HUES48 (cell line): ENCODE measurements around the gene CEP72.

Source experiments
- H3K27ac ChIP-seq: one replicate; pipeline ENCODE4 v1.7.0; 2013; ENCODE audit warnings: low read depth, low read length, inconsistent platforms
- H3K27me3 ChIP-seq: 2 replicates; pipeline ENCODE4 v1.6.1; 2013; ENCODE audit warnings: mild to moderate bottlenecking, low read length; ENCODE audit not compliant: control insufficient read depth, insufficient read depth
- H3K36me3 ChIP-seq: 2 replicates; pipeline ENCODE4 v1.6.1; 2013; ENCODE audit warnings: low read length; ENCODE audit not compliant: control insufficient read depth, insufficient read depth
- H3K4me1 ChIP-seq: 2 replicates; pipeline ENCODE4 v1.6.1; 2013; ENCODE audit warnings: mild to moderate bottlenecking, low read length; ENCODE audit not compliant: control insufficient read depth, insufficient read depth
- H3K4me3 ChIP-seq: 2 replicates; pipeline ENCODE4 v1.5.1; 2013; ENCODE audit warnings: mild to moderate bottlenecking, low read depth, low read length
- H3K9ac ChIP-seq: 2 replicates; pipeline ENCODE4 v1.6.1; 2013; ENCODE audit warnings: mild to moderate bottlenecking, low read depth, low read length, moderate library complexity
- H3K9me3 ChIP-seq: 2 replicates; pipeline ENCODE4 v1.6.1; 2013; ENCODE audit warnings: low read length; ENCODE audit not compliant: control insufficient read depth, insufficient read depth

Gene CEP72

DNA sequence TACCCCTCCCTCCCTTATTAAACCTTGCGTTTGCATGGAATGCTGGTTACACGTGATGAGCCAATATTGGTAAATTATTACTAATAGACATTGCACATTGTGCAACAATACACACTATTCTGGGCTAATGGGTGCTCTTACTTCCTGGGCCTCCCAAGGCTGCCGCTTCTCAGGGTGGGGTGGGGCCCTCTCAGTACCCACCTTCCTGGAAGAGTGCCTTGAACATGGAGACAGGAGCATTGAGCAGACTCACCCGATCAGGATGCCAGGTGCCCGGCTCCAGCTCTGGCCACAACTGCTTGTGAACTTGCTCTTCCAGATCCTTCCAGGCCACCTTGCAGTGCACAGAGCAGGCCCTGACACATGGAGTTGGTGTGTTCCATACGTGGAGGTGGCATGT, 24.7 kb upstream of the CEP72 start:
- no peaks in the 10 kb centered on the region for H3K36me3 ChIP-seq
- H3K27ac ChIP-seq: no peak overlapping the region
- peaks cover 5% of the 10 kb centered on the region; the same call in 1 of the 2 replicates for H3K27me3 ChIP-seq
- H3K4me1 ChIP-seq: peaks cover 11% of the 10 kb centered on the region
- H3K4me3 ChIP-seq: no peak overlapping the region
- no peaks in the 10 kb centered on the region for H3K9me3 ChIP-seq
- no peak overlapping the region for H3K9ac ChIP-seq

DNA sequence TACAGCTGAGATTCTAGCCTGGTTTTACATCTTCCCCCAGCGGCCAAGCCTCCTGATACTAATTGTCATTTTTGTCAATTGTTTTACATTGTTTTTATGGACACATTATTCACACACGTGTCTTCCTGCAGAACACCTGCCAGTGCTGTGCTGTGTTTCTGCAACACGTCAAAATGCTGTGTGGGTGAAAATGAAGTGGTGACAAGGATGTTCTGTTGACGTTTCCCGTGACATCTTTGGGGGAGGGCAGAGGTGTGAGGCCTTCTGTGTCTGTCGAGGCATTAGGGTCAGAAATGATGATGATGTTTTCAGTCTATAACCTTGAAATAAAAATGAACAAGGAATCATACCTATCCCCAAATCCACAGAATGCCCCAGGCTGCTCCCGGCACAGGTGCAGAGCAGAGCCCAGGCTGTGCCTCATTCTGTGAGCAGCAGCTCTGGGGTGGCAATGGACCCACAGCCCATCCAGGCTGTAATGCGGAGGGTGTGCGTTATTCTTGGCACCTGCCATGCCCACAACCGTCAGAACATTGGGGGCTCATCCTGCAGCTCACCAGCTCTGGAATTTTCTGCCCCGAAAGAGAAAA, 23.6 kb upstream of the CEP72 start:
- Histone ChIP-seq H3K36me3 (no peaks in the 10 kb centered on the region), H3K4me3 (no peak overlapping the region), H3K9ac (no peak overlapping the region), H3K27me3 (peaks cover 1% of the 10 kb centered on the region; the same call in 1 of the 2 replicates), H3K9me3 (no peaks in the 10 kb centered on the region), H3K4me1 (peaks cover 11% of the 10 kb centered on the region), H3K27ac (no peak overlapping the region)

DNA sequence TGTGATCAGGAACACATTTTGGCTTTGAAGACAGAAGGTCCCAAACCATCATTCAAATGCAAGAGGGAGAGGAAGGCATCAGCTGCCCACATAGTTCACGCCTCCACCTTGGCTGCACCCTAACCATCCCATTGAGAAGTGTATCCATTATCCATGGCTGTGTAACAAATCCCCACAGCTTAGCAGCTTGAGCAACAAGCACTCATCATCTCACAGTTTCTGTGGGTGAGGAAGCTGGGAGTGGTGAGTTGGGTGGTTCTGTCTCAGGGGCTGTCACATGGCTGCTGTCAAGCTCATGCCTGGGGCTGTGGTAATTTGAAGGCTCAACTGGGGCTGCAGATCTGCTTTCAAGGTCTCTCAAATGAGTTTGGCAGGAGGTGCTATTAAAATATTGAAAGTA, 23.0 kb upstream of the CEP72 start:
- no peaks in the 10 kb centered on the region for H3K27me3 ChIP-seq
- no peak overlapping the region for H3K27ac ChIP-seq
- no peak overlapping the region for H3K4me3 ChIP-seq
- peaks cover 11% of the 10 kb centered on the region for H3K4me1 ChIP-seq
- no peaks in the 10 kb centered on the region for H3K36me3 ChIP-seq
- H3K9ac ChIP-seq: no peak overlapping the region
- no peaks in the 10 kb centered on the region for H3K9me3 ChIP-seq

DNA sequence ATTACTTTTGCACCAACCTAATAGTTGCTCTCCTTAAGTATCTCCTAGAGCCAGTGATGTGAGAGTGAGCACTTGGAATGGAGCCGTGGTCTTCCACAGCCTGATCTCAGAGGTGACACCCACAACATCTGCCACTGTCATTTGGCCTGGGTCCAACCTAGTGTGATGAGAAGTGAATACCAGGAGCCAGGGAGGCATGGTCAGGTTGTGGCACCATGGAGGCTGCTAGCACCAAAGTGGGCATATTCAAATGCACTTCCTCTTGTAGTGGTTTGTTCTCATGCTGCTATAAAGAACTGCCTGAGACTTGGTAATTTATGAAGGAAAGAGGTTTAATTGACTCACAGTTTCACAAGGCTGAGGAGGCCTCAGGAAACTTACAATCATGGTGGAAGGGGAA, 22.6 kb upstream of the CEP72 start:
- Histone ChIP-seq H3K36me3 (no peaks in the 10 kb centered on the region), H3K4me1 (peaks cover 11% of the 10 kb centered on the region), H3K27me3 (peaks cover 2% of the 10 kb centered on the region; the same call in 1 of the 2 replicates), H3K9me3 (no peaks in the 10 kb centered on the region), H3K9ac (no peak overlapping the region), H3K27ac (no peak overlapping the region), H3K4me3 (no peak overlapping the region)

DNA sequence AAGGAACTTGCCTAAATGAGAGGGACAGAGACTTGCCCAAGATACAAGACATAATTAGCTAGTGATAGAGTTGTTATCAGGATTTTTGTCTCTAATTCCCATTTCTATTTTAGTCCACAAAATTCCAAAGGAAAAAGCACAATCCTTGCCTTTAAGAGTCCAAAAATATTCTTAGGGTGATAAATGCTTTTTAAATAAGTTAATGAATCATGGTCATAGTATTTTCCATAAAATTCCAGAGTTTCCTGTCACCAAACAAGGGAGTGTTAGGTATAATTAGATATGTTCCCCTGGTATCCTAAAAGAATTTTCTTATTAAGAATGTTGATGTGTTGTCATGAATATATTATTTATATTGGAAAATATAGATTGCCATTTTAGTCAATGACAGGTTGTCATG, 21.8 kb upstream of the CEP72 start:
- H3K4me3 ChIP-seq: no peak overlapping the region
- H3K4me1 ChIP-seq: peaks cover 11% of the 10 kb centered on the region
- H3K36me3 ChIP-seq: no peaks in the 10 kb centered on the region
- no peak overlapping the region for H3K27ac ChIP-seq
- H3K9me3 ChIP-seq: no peaks in the 10 kb centered on the region
- H3K27me3 ChIP-seq: peaks cover 9% of the 10 kb centered on the region; the same call in 1 of the 2 replicates
- no peak overlapping the region for H3K9ac ChIP-seq

DNA sequence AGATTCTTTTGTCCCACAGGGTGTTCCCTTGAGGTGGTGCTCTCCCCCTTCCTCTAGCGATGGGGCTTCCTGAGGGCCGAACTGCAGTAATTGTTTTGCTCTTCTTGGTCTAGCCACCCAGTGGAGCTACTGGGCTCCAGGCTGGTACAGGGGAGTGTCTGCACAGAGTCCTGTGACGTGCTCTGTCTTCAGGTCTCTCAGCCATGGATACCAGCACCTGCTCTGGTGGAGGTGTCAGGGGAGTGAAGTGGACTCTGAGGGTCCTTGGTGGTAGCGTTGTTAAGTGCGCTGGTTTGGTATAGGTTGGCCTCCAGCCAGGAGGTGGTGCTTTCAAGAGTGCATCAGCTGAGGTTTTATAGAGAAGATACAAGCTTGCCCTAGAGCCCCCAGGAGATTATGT, 20.4 kb upstream of the CEP72 start:
- Histone ChIP-seq H3K27me3 (peaks cover 10% of the 10 kb centered on the region; the same call in 1 of the 2 replicates), H3K9ac (no peak overlapping the region), H3K9me3 (no peaks in the 10 kb centered on the region), H3K36me3 (no peaks in the 10 kb centered on the region), H3K4me1 (peaks cover under 1% of the 10 kb centered on the region; the same call in 1 of the 2 replicates), H3K27ac (no peak overlapping the region), H3K4me3 (no peak overlapping the region)

DNA sequence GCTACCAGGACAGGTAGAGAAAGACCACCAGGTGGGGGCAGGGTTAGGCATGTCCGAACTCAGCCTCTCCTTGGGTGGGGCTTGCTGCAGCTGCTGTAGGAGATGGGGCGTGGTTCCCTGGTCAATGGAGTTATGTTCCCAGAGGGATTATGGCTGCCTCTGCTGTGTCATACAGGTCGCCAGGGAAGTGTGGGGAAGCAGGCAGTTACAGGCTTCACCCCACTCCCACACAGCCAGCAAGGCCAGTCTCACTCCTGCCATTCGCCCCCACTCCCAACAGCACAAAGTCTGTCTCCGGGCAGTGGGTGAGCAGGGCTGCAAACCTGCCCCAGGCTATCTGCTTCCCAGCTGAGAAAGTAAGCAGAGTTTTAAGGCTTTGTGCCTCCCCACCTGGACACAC, 20.0 kb upstream of the CEP72 start:
- Histone ChIP-seq H3K27ac (no peak overlapping the region), H3K4me1 (no peaks in the 10 kb centered on the region), H3K9ac (no peak overlapping the region), H3K27me3 (peaks cover 10% of the 10 kb centered on the region; the same call in 1 of the 2 replicates), H3K9me3 (no peaks in the 10 kb centered on the region), H3K4me3 (no peak overlapping the region), H3K36me3 (no peaks in the 10 kb centered on the region)

DNA sequence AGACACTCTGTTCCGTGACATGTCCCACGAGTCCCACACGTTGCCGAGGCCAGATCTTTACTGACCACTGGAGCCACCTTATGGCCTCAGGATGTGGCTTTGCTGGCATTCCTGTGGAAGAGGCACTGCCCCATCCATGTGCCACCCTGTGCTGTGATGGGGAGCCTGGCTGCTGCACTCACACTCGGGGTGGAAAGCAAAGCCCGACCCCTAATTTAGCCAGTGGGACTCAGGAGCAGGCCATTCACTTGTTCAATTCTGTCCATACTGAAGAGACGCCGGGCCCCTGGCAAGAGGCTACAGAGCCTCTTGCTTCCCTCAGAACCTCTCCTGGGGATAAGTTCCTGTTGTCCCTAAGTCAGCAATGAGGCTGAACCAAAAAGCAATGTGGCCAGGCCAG, 18.6 kb upstream of the CEP72 start:
- Histone ChIP-seq H3K27ac (no peak overlapping the region), H3K27me3 (peaks cover 15% of the 10 kb centered on the region), H3K9me3 (no peaks in the 10 kb centered on the region), H3K36me3 (no peaks in the 10 kb centered on the region), H3K4me1 (no peaks in the 10 kb centered on the region), H3K4me3 (no peak overlapping the region), H3K9ac (no peak overlapping the region)

DNA sequence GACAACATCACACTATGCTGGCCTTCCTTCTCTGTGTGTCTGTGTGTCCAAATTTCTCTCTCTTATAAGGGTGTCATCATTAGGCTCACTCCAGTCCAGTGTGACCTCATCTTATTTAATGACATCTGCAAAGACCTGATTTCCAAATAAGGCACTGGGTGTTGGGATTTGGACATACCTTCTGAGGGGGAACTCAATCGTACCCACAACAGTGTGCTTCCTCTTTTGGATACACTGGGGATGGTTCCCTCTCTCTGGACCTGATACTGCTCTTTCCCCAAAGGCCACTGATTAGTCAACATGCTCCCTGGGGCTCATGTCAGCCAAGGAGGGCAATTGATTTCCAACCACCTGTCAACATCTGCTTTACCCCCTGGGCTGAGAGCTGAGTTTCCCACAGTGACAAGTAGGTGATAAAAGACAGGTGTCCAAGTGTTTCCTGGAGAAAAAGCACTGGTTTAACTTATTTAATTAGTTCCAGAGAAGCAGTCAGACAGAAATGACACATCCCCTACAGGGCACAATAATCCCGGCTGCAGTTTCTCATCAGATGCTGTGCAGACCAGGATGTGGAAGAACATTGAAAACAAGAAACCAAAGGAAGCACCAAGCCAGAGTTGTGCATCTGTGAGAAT, 17.8 kb upstream of the CEP72 start:
- Histone ChIP-seq H3K9ac (no peak overlapping the region), H3K9me3 (no peaks in the 10 kb centered on the region), H3K27me3 (peaks cover 15% of the 10 kb centered on the region), H3K36me3 (no peaks in the 10 kb centered on the region), H3K27ac (no peak overlapping the region), H3K4me1 (no peaks in the 10 kb centered on the region), H3K4me3 (no peak overlapping the region)

DNA sequence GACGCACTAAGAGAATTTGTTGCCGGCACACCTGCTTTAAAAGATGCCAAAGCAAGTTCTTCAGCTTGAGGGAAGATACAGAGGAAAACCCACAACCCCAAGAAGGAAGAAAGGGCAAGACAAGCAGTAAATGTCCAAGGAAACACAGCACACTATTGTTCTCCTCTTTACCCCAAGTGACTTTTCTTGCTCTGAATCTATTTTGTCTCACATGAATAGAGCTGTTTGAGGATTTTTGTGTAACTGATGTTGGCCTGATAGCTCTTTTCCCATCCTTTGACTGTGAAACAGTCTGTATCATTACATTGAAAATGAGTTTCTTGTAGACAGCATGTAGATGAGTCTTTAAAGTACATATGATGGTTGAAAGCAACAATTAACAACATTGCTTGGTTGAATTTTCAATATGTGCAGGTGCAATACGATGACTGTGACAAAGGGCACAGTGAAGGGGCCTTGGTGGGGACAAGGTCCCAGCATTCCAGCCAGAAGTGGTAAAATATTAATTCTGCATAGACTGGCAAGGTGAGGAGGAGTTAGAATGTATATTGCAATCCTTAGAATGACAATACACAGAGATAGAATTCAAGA, 16.8 kb upstream of the CEP72 start:
- Histone ChIP-seq H3K36me3 (no peaks in the 10 kb centered on the region), H3K9me3 (no peaks in the 10 kb centered on the region), H3K27ac (no peak overlapping the region), H3K9ac (no peak overlapping the region), H3K4me1 (no peaks in the 10 kb centered on the region), H3K4me3 (no peak overlapping the region), H3K27me3 (peaks cover 15% of the 10 kb centered on the region)

DNA sequence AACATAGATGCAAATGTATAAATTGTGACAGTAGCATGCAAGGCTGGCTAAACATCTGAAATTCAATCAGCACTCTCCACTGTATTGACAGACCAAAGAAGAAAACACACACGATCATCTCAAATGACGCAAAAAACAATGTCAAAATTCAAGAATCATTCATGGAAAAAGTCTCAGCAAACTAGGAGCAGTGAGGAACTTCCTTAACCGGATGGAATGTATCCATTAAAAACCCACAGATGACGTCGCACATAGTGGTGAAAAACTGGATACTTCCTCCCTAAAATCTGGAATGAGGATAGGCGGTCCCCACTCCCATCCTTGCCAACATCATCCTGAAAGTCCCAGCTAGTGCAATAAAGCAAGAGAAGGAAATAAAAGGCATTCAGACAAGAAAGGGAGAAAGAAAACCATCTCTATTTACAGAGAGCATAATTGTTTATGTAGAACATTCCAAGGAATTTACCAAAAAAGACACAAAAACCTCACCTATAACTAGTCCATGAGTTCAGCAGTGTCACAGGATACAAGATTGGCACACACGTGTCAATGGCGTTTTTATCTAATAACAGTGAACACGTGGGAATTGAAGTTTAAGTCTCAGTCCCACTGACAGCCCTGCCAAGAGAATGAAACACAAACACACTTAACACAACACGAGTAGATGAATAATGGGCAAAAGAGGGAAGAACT, 14.1 kb upstream of the CEP72 start:
- H3K4me3 ChIP-seq: no peak overlapping the region
- no peak overlapping the region for H3K27ac ChIP-seq
- H3K9me3 ChIP-seq: no peaks in the 10 kb centered on the region
- no peak overlapping the region for H3K9ac ChIP-seq
- H3K36me3 ChIP-seq: no peaks in the 10 kb centered on the region
- H3K4me1 ChIP-seq: no peaks in the 10 kb centered on the region
- H3K27me3 ChIP-seq: peaks cover 15% of the 10 kb centered on the region
